Measurements from ENCODE around the gene EIF3D.
A peak's percentile ranks its signal among the peaks of the same experiment; 100 is the strongest.

Gene EIF3D

DNA sequence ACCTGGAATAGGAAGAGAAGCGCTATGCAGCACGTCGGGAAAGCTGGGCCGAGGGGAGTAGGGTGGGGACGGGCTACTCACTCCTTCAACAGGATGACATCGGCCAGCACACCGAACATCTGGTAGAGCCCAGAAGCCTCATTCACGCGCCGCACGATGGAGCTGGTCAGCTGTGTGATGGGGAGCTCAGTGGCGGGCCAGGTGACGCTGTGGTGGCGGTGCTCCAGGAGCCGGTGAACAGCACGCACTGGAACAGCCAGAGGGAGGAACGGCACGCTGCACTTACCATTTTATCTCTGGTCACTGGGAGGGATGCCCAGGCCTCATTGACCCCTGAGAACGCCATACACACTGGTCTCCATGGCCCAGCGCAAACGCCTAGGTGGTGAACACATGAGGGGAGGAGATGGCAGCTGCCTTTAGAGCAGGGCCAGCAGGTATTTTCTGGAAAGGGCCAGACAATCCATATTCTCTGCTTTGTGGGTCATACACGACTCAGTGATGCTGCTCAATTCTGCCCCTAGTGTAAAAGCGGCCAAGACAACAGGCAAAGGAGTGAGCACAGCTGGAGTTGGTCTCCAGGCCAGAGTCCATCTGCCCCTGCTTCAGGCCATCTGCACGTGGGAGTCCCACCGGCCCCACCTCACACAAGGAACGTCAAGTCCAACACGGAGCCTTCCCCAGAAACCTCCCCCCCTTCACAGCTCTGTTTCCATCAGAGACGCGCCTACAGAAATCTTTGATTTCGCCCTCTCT, 30.9 kb downstream of the EIF3D start:
- DNase-seq, result no peak
- Mint-ChIP-seq H3K9me3 (no peaks in the 10 kb centered on the region), H3K4me1 (peaks cover 9% of the 10 kb centered on the region), H3K4me3 (no peak overlapping the region), H3K27ac (no peak overlapping the region), H3K27me3 (no peaks in the 10 kb centered on the region)
- ATAC-seq, result no peak

DNA sequence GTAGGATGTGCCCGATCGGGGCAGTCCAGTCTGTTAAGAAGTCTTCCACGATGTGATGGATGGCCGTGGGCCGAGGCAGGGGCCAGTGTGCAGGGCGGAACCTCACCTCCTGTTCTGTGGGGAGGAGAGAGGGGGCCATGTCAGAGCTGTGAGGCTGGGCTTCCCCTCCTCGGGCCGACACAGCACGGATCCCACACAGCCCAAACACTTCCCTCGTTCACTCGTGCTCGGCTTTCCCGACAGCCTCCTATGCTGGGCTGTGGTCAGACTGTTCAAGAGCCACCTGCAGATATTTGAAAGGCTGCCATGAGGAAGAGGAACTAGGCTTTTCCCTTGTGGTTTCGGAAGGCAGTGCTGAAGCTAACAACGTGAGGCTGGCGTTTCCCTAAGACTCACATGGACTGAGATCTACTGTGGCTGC, 35.3 kb downstream of the EIF3D start:
- ATAC-seq, result peak; percentile 43
- H3K27me3 Mint-ChIP-seq, result no peaks in the 10 kb centered on the region
- DNase-seq, result no peak
- no peak overlapping the region for H3K4me3 Mint-ChIP-seq
- peaks cover 9% of the 10 kb centered on the region for H3K4me1 Mint-ChIP-seq
- H3K9me3 Mint-ChIP-seq, result no peaks in the 10 kb centered on the region
- peak overlapping the region in 1 of 2 donors; percentile 48 for H3K27ac Mint-ChIP-seq

DNA sequence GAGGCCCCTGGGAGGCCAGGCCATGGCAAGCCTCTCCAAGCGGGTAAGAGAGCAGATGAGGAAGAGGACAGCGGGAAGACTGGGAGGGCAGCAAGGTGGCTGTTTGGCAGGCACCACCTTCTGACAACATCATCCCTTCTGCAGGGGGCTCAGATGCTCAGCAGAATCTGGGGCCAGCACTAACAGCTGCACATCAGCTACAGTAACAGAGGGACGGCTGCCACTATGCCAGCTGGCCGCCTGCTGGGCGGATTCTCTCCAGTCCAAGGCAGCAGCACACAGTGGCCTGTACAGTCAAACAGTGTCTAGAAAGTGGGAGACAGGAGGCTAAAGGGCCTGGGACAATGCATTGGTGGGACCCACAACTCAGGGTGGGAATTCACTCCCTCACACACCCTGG, 36.9 kb downstream of the EIF3D start:
- H3K27ac Mint-ChIP-seq, result peak overlapping the region in 1 of 2 donors; percentile 75
- no peak for ATAC-seq
- DNase-seq, result no peak

DNA sequence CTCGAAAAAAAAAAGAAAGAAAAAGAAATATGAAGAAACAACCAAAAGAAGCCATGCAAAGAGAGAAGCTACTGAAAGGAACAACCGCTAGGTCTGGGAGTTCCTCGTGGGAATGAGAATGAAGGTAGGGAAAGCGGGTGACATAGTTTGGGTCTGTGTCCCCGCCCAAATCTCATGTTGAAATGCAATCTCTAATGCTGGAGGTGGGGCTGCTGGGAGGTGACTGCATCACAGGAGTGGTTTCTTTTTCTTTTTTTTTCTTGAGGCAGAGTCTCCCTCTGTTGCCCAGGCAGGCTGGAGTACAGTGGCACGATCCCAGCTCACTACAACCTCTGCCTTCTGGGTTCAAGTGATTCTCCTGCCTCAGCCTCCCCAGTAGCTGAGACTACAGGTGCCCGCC, 37.8 kb downstream of the EIF3D start:
- DNase-seq, result no peak
- no peak overlapping the region for H3K4me3 Mint-ChIP-seq
- H3K27me3 Mint-ChIP-seq, result no peaks in the 10 kb centered on the region
- peaks cover 0 to 6% of the 10 kb centered on the region in 2 donors for H3K9me3 Mint-ChIP-seq
- no peak overlapping the region for H3K27ac Mint-ChIP-seq
- no peak for ATAC-seq
- peaks cover 9% of the 10 kb centered on the region for H3K4me1 Mint-ChIP-seq

More for the DNA sequence above, 36.9 kb downstream of the EIF3D start:
- Mint-ChIP-seq H3K9me3 (peaks cover 0 to 4% of the 10 kb centered on the region in 2 donors), H3K4me1 (peaks cover 9% of the 10 kb centered on the region), H3K4me3 (no peak overlapping the region), H3K27me3 (no peaks in the 10 kb centered on the region)

DNA sequence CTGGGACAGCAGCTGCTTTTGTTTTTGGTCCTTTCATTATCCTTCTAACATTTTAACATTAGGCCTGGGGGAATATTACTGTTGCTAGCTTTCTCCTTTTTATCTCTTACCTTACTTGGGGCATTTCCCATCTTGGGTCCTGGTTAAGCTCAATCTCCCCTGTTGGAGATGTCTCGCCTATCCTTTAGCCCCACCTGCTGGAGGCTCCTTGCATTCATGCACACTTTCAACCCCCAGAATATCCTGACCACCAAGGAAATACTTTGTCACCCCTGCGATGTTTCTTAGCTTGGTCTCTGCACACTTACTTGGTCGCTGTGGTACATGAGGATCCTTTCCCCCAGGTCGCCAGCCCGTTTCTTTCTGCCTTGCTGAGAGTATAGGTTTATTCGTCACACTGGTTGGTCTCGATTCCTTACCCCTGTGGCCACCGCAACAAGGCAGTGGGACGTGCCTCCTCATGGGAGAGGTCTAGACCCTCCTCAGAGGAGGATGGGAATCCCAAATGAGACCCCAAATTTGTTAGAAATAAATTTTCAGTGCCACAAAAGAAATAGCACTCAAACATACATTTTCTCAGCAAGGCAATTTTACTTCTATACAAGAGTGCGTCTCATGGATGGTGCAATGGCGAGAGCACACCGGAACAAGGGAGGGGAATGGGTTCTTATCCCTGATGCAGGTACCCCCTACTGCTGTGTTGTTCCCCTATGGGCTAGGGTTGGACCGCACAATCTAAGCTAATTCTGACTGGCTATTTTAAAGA, 42.2 kb downstream of the EIF3D start:
- Mint-ChIP-seq H3K27me3 (no peaks in the 10 kb centered on the region), H3K4me3 (no peak overlapping the region), H3K27ac (no peak overlapping the region), H3K4me1 (peaks cover 5% of the 10 kb centered on the region), H3K9me3 (peaks cover 0 to 6% of the 10 kb centered on the region in 2 donors)
- DNase-seq (peak; percentile 40 to 54), ATAC-seq (no peak)

DNA sequence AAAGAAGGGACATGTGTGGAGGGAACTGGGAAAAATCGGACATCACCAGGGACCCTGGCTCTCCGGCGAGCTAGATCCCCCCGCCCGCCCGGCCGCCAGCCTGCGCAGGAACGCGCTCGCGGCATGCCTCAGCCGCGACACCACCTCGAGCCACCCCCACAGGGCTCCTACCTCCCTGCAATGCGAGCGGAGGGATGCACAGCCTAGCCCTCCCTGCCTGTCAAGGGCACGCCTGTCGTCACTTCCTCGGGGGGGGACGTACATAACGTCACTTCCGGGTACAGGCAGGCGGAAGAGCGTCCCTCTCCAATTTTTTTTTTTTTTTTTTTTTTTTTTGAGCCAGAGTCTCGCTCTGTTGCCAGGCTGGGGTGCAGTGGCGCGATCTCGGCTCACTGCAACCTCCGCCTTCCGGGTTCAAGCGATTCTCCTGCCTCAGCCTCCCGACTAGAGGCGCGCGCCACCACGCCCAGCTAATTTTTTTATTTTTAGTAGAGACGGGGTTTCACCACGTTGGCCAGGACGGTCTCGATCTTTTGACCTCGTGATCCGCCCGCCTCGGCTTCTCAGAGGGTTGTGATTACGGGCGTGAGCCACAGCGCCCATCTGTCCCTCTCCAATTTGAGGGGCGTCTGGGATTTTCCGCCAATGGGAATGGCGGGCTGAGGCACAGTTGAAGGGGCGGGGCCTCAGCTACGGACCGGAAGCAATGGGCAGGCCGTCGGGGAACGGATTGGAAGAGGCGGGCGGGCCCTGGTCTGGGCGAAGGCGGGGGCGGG, 47.4 kb downstream of the EIF3D start, which contains the start of gene TXN2:
TSS of gene TXN2 (minus strand) at position 248 of the 776 bp plus-strand sequence. CDS start 803 bp downstream, outside the sequence.
- H3K27ac Mint-ChIP-seq, result peak within 1 kb of the TSS; percentile 97 to 99
- peak within 1 kb of the TSS; percentile 82 to 98 for H3K4me3 Mint-ChIP-seq
- ATAC-seq (peak; percentile 97), DNase-seq (peak; percentile 95)
- H3K9me3 Mint-ChIP-seq, result no peaks in the 10 kb centered on the region
- H3K27me3 Mint-ChIP-seq, result no peaks in the 10 kb centered on the region
- H3K4me1 Mint-ChIP-seq, result peaks cover 27% of the 10 kb centered on the region

DNA sequence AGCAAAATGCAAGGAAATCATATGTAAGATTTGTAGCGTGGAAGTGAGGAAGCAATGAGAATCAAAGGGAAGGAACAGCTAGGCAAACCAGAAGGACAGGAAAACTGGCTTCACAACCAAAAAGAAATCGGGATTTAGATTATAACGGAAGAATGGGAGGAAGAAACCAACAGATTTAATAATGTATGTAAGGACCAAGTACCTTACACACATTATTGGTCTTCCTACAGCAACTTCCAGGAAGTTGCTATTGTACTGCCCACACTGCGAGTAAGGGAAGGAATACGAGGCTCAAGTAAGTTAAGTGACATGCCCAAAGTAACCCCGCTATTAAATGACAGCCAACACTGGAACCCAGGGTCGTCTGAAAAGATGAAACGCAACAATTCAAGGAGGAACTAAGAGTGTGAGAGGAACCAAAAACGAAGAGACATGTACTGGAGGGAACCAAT, 48.0 kb downstream of the EIF3D start:
- H3K4me1 Mint-ChIP-seq, result peaks cover 27% of the 10 kb centered on the region

DNA sequence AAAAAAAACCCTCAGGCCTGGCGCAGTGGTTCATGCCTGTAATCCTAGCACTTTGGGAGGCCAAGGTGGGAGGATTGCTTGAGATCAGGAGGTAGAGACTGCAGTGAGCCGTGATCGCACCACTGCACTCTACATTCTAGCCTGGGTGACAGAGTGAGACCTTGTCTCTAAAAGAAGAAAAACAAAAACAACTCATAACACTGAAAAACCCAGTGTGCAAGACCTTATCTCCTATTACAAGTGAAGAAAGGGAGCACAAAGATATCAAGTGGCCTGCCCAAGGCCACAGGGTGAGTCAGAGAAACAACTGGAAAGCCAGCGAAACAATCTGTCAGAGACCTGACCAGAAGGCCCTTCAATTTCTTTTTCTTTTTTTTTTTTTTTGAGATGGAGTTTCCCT, 50.0 kb downstream of the EIF3D start:
- Mint-ChIP-seq H3K4me1 (peaks cover 27% of the 10 kb centered on the region), H3K27me3 (no peaks in the 10 kb centered on the region), H3K9me3 (no peaks in the 10 kb centered on the region), H3K4me3 (peak overlapping the region in 1 of 2 donors; percentile 6), H3K27ac (no peak overlapping the region)
- DNase-seq, result no peak
- no peak for ATAC-seq

More for the DNA sequence above, 48.0 kb downstream of the EIF3D start:
- Mint-ChIP-seq H3K27me3 (no peaks in the 10 kb centered on the region), H3K27ac (peak overlapping the region; percentile 97 to 99), H3K9me3 (no peaks in the 10 kb centered on the region), H3K4me3 (peak overlapping the region; percentile 82 to 98)
- DNase-seq (no peak), ATAC-seq (no peak)

DNA sequence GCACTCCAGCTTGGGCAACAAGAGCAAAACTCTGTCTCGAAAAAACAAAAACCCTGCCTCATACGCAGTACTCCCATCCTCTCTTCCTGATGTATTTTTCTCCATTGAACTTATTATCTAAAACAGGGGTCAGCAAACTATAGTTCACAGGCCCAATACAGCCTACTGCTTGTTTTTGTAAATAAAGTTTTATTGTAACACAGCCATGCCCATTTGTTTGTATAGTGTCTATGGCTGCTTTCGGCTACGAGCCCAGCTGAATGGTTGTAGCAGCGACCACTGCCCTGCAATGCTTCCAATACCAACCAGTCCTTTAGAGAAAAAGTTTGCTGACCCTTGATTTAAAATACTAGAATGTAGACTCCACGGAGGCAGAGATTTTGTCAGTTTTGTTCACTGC, 53.6 kb downstream of the EIF3D start:
- H3K27ac Mint-ChIP-seq, result no peak overlapping the region
- ATAC-seq (no peak), DNase-seq (no peak)
- H3K9me3 Mint-ChIP-seq, result no peaks in the 10 kb centered on the region
- no peak overlapping the region for H3K4me3 Mint-ChIP-seq
- peaks cover 22% of the 10 kb centered on the region for H3K4me1 Mint-ChIP-seq
- H3K27me3 Mint-ChIP-seq, result no peaks in the 10 kb centered on the region

DNA sequence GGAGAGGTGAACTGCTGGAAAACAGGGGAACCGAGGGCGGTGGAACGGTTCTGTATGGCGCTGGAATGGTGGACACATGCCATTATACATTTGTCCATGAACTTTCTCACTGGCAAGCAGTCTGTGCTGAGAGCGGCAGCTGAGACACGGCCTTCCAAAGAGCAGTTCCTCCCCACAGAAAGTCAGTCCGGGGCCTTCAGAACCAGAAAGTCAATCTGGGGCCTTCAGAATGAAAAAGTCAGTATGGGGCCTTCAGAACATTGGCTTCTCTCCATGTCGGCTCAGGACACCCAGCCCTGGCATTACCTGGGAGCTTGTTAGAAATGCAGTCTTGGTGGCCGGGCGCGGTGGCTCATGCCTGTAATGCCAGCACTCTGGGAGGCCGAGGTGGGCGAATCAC, 56.3 kb downstream of the EIF3D start:
- H3K27me3 Mint-ChIP-seq, result no peaks in the 10 kb centered on the region
- no peak overlapping the region for H3K4me3 Mint-ChIP-seq
- H3K4me1 Mint-ChIP-seq, result peaks cover 23% of the 10 kb centered on the region
- H3K9me3 Mint-ChIP-seq, result no peaks in the 10 kb centered on the region
- ATAC-seq, result no peak
- no peak overlapping the region for H3K27ac Mint-ChIP-seq
- no peak for DNase-seq

DNA sequence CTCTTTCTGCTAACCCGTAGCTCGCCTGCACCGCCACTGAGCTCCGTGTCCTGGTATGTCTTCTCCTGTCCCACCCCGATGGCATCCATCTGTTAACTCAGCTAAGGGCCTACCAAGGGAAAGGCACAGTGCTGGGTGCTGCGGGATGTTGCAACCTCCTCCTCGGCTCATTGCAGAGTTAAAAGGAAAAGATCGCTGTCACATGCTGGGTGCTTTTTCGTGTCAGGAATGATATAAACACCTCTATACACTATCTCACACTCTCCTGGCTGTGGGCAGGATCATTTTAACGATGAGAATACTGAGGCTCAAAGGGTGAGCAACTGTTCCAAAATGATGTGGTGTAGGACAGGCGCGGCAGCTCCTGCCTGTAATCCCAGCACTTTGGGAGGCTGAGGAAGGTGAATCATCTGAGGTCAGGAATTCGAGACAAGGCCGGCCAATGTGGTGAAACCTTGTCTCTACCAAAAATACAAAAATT, 57.6 kb downstream of the EIF3D start:
- Mint-ChIP-seq H3K4me3 (no peak overlapping the region), H3K27ac (peak overlapping the region in 1 of 2 donors; percentile 46), H3K4me1 (peaks cover 36% of the 10 kb centered on the region), H3K27me3 (no peaks in the 10 kb centered on the region), H3K9me3 (no peaks in the 10 kb centered on the region)
- no peak for ATAC-seq
- no peak for DNase-seq

DNA sequence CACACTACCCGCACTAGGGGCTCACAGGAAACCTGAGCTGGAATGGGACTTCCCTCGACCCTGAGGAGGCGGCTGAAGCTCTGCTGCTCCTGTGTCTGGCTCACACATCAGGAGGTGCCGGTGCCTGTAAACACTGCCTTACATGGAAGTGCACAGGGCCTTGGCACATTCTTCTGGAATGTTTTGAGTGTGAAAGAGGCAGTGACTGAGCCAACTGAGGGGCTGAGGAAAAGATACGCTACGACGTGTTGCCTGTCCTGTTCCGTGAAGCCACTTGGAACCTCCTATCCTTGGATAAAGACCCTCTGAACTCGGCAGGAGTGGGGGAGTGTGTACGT, 58.0 kb downstream of the EIF3D start:
- Mint-ChIP-seq H3K4me1 (peaks cover 41% of the 10 kb centered on the region), H3K27ac (no peak overlapping the region), H3K27me3 (no peaks in the 10 kb centered on the region), H3K9me3 (no peaks in the 10 kb centered on the region), H3K4me3 (no peak overlapping the region)
- ATAC-seq (no peak), DNase-seq (no peak)

DNA sequence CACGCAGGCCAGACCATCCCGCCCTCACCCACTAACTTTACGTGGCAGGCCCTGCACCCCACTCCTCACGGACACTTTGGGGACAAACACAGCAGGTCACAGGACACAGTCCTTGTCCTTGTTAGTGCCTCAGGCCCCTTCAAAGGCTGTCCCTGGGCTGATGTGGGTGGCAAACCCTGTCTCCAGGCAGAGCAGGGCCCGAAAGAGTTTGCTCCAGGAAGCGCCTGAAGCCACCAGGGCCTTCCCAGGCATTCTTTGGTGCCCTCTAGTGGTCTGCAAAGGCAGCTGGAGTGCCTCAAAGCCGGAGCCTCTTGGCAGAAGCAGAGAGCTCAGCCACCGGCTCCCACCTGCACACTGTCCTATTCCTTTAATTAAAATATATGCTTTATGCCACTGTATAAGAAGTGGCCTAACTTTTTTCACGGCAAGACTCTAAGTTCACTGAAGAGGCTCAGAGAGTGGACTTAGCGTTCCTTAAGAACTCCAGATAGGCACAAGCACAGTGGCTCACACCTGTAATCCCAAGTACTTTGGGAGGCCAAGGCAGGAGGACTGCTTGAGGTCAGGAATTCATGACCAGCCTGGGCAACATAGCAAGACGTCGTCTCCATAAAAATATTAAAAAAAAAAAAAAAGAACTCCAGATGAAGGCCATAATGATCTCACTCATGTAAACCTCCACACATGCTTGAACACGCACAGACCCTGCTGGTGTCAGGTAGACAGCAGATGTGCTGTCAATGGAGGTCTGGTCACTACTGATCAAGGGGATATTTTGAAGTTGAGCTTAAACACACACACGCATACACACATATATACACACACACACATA, 58.6 kb downstream of the EIF3D start:
- Mint-ChIP-seq H3K27ac (peak overlapping the region; percentile 12 to 57), H3K9me3 (no peaks in the 10 kb centered on the region), H3K27me3 (no peaks in the 10 kb centered on the region), H3K4me3 (peak overlapping the region in 1 of 2 donors; percentile 3), H3K4me1 (peaks cover 41% of the 10 kb centered on the region)
- peak; percentile 80 to 82 for DNase-seq
- ATAC-seq, result peak; percentile 94

DNA sequence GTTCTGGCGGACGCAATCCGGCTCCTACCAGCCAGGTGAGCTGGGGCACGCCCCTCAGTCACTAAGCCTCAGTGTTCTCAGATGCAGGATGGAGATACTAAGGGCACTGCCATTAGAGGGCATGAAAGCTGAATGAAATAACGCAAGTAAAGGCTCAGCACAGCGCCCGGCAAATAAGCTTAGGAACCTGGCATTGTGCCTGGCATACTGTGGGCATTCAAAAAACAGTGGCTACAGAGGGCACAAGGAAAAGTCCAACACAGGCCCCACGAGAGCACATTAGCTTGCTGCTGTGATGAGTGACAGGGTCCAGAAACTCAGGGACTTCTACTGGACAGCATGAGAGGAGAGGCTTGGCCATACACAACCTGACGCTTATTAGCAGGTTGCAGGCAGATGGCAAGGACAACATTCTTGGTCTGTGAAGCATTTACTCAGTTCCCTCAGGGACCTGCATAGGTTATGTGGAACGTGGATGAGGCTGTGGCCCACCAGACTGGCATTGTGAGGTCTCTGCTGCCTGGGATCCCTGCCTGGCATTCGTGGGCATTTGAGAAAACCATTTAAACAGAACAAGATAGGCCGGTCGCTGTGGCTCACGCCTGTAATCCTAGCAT, 59.8 kb downstream of the EIF3D start:
- Mint-ChIP-seq H3K27me3 (no peaks in the 10 kb centered on the region), H3K4me1 (peaks cover 41% of the 10 kb centered on the region), H3K27ac (no peak overlapping the region), H3K9me3 (no peaks in the 10 kb centered on the region), H3K4me3 (no peak overlapping the region)
- no peak for DNase-seq
- no peak for ATAC-seq

Measured in stimulated activated naive CD8-positive, alpha-beta T cell treated with anti-CD3 and anti-CD28 coated beads, Interleukin-15, amount 100 ng/mL, for 72 hours (primary cell).